ENCODE measurements around the gene TSPAN10. TPM values are rescaled to one million over a fixed set of nuclear protein-coding genes. Genes with fewer than 3 reads are reported as not detected.

TSPAN10 gene
- under 1 TPM in 2 of 4 donors, not detected in 2; 0.24 to 0.31 TPM for total RNA-seq
- polyA plus RNA-seq = 0.27 TPM
- long read RNA-seq, donor 1 = 0 reads
- long read RNA-seq, donor 2, partial matches to known transcripts = 0 of 1 reads
- long read RNA-seq, donor 2, other reads (novel, unspliced or antisense) = 0 of 1 reads
- long read RNA-seq, donor 3 = 0 reads
- long read RNA-seq, donor 4 = 0 reads

- peaks cover 4% of the 10 kb centered on the region for H3K4me1 ChIP-seq (ENCODE audit: control insufficient read depth, insufficient read depth, low read length)
- peak; percentile 81 to 91 for ATAC-seq
Measured at GRCh38 chr17:81636505-81637288, at the start of gene TSPAN10, which contains the start of gene NPLOC4. TSS of gene TSPAN10 (plus strand) at chr17:81637196. CDS start at chr17:81642413, 5,217 bp downstream. TSS of gene NPLOC4 (minus strand) at chr17:81637112. CDS start at chr17:81636930, 182 bp downstream.

GRCh38 chr17:81589612-81590011 lies 47.4 kb upstream of the TSPAN10 start:
- intact Hi-C loops (cut with DNase I) = no loop called here
- no peak overlapping the region for H3K27ac ChIP-seq (ENCODE audit: low read length)
- no peaks in the 10 kb centered on the region for H3K27me3 ChIP-seq (ENCODE audit: control insufficient read depth, insufficient read depth)
- ATAC-seq = no peak
- 91% methylated on average over 5 of the region's 5 CpGs for WGBS
- H3K4me1 ChIP-seq (ENCODE audit: control insufficient read depth, insufficient read depth, low read length) = no peaks in the 10 kb centered on the region
- no peak overlapping the region for H3K4me3 ChIP-seq (ENCODE audit: low read length)
- no peak for DNase-seq
- no peaks in the 10 kb centered on the region for H3K9me3 ChIP-seq (ENCODE audit: control insufficient read depth, low read length)

More at GRCh38 chr17:81636505-81637288, at the start of gene TSPAN10, which contains the start of gene NPLOC4:
- Histone ChIP-seq H3K27me3 (ENCODE audit: control insufficient read depth, insufficient read depth) (no peaks in the 10 kb centered on the region), H3K27ac (ENCODE audit: low read length) (peak within 1 kb of the TSS; percentile 88), H3K9me3 (ENCODE audit: control insufficient read depth, low read length) (no peaks in the 10 kb centered on the region), H3K4me3 (ENCODE audit: low read length) (peak within 1 kb of the TSS; percentile 88)
- intact Hi-C loops (cut with DNase I) = no loop called here
- under 1% methylated on average over 77 of the region's 77 CpGs for WGBS
- DNase-seq = peak; percentile 85 to 95 (median 94)

- Histone ChIP-seq H3K4me3 (ENCODE audit: low read length) (no peak overlapping the region), H3K4me1 (ENCODE audit: control insufficient read depth, insufficient read depth, low read length) (no peaks in the 10 kb centered on the region), H3K27ac (ENCODE audit: low read length) (no peak overlapping the region), H3K27me3 (ENCODE audit: control insufficient read depth, insufficient read depth) (no peaks in the 10 kb centered on the region), H3K9me3 (ENCODE audit: control insufficient read depth, low read length) (no peaks in the 10 kb centered on the region)
- DNase-seq (peak in 1 of 3 donors; percentile 7), ATAC-seq (peak; percentile 11 to 42)
- 88% methylated on average over 8 of the region's 8 CpGs for WGBS
- intact Hi-C loops (cut with DNase I) = no loop called here
Measured at GRCh38 chr17:81590121-81590520, 46.9 kb upstream of the TSPAN10 start.

GRCh38 chr17:81591971-81592370 lies 45.0 kb upstream of the TSPAN10 start:
- Histone ChIP-seq H3K4me1 (ENCODE audit: control insufficient read depth, insufficient read depth, low read length) (no peaks in the 10 kb centered on the region), H3K4me3 (ENCODE audit: low read length) (no peak overlapping the region), H3K27ac (ENCODE audit: low read length) (no peak overlapping the region), H3K27me3 (ENCODE audit: control insufficient read depth, insufficient read depth) (no peaks in the 10 kb centered on the region), H3K9me3 (ENCODE audit: control insufficient read depth, low read length) (no peaks in the 10 kb centered on the region)
- DNase-seq = peak in 1 of 3 donors; percentile 44
- intact Hi-C loops (cut with DNase I) = no loop called here
- 90% methylated on average over 14 of the region's 14 CpGs for WGBS
- peak in 1 of 2 donors; percentile 22 for ATAC-seq

GRCh38 chr17:81593105-81593871 lies 43.7 kb upstream of the TSPAN10 start:
- H3K27ac ChIP-seq (ENCODE audit: low read length) = no peak overlapping the region
- H3K4me1 ChIP-seq (ENCODE audit: control insufficient read depth, insufficient read depth, low read length) = no peaks in the 10 kb centered on the region
- ATAC-seq (peak; percentile 20 to 27), DNase-seq (peak in 1 of 3 donors; percentile 19)
- 79% methylated on average over 11 of the region's 11 CpGs for WGBS
- no peaks in the 10 kb centered on the region for H3K9me3 ChIP-seq (ENCODE audit: control insufficient read depth, low read length)
- no peaks in the 10 kb centered on the region for H3K27me3 ChIP-seq (ENCODE audit: control insufficient read depth, insufficient read depth)
- intact Hi-C loops (cut with DNase I) = no loop called here
- no peak overlapping the region for H3K4me3 ChIP-seq (ENCODE audit: low read length)

GRCh38 chr17:81599719-81600486 lies 37.1 kb upstream of the TSPAN10 start:
- ATAC-seq (peak; percentile 45 to 63), DNase-seq (peak in 2 of 3 donors; percentile 32 to 67)
- WGBS = 29% methylated on average over 10 of the region's 10 CpGs
- H3K4me3 ChIP-seq (ENCODE audit: low read length) = no peak overlapping the region
- intact Hi-C loops (cut with DNase I) = loop anchor here in 3 of 4 donors (10.0 kb wide), 1 partner anchor 345 kb away; no protein-coding TSS in a partner anchor
- H3K27ac ChIP-seq (ENCODE audit: low read length) = no peak overlapping the region
- H3K27me3 ChIP-seq (ENCODE audit: control insufficient read depth, insufficient read depth) = no peaks in the 10 kb centered on the region
- no peaks in the 10 kb centered on the region for H3K4me1 ChIP-seq (ENCODE audit: control insufficient read depth, insufficient read depth, low read length)
- no peaks in the 10 kb centered on the region for H3K9me3 ChIP-seq (ENCODE audit: control insufficient read depth, low read length)

GRCh38 chr17:81601525-81602120 lies 35.4 kb upstream of the TSPAN10 start:
- DNase-seq (peak in 1 of 3 donors; percentile 2), ATAC-seq (peak; percentile 78 to 83)
- Histone ChIP-seq H3K27ac (ENCODE audit: low read length) (no peak overlapping the region), H3K4me1 (ENCODE audit: control insufficient read depth, insufficient read depth, low read length) (no peaks in the 10 kb centered on the region), H3K4me3 (ENCODE audit: low read length) (no peak overlapping the region), H3K27me3 (ENCODE audit: control insufficient read depth, insufficient read depth) (no peaks in the 10 kb centered on the region), H3K9me3 (ENCODE audit: control insufficient read depth, low read length) (no peaks in the 10 kb centered on the region)
- 35% methylated on average over 9 of the region's 9 CpGs for WGBS
- intact Hi-C loops (cut with DNase I) = loop anchor here in 3 of 4 donors (10.0 kb wide), 1 partner anchor 347 kb away; no protein-coding TSS in a partner anchor

- DNase-seq = no peak
- WGBS = 85% methylated on average over 11 of the region's 11 CpGs
- no peak overlapping the region for H3K4me3 ChIP-seq (ENCODE audit: low read length)
- H3K4me1 ChIP-seq (ENCODE audit: control insufficient read depth, insufficient read depth, low read length) = no peaks in the 10 kb centered on the region
- no peaks in the 10 kb centered on the region for H3K9me3 ChIP-seq (ENCODE audit: control insufficient read depth, low read length)
- H3K27ac ChIP-seq (ENCODE audit: low read length) = no peak overlapping the region
- intact Hi-C loops (cut with DNase I) = loop anchor here in 3 of 4 donors (10.0 kb wide), 1 partner anchor 349 kb away; no protein-coding TSS in a partner anchor
- ATAC-seq = no peak
- no peaks in the 10 kb centered on the region for H3K27me3 ChIP-seq (ENCODE audit: control insufficient read depth, insufficient read depth)
Measured at GRCh38 chr17:81603846-81604610, 33.0 kb upstream of the TSPAN10 start.

- no peak overlapping the region for H3K4me3 ChIP-seq (ENCODE audit: low read length)
- no peaks in the 10 kb centered on the region for H3K9me3 ChIP-seq (ENCODE audit: control insufficient read depth, low read length)
- DNase-seq (no peak), ATAC-seq (no peak)
- intact Hi-C loops (cut with DNase I) = loop anchor here in 3 of 4 donors (10.0 kb wide), 1 partner anchor 353 kb away; no protein-coding TSS in a partner anchor
- WGBS = 69% methylated on average over 6 of the region's 6 CpGs
- no peaks in the 10 kb centered on the region for H3K4me1 ChIP-seq (ENCODE audit: control insufficient read depth, insufficient read depth, low read length)
- H3K27me3 ChIP-seq (ENCODE audit: control insufficient read depth, insufficient read depth) = no peaks in the 10 kb centered on the region
- no peak overlapping the region for H3K27ac ChIP-seq (ENCODE audit: low read length)
Measured at GRCh38 chr17:81607431-81607830, 29.6 kb upstream of the TSPAN10 start.

All from right cardiac atrium (tissue), 5 donors.